ENCODE data around the gene ZNF578.
"Not testable (repeated sequence)": the region's sequence is repeated elsewhere in the genome, so short reads cannot be mapped to it uniquely, and the experiment has no call there.

The ZNF578 gene

DNA sequence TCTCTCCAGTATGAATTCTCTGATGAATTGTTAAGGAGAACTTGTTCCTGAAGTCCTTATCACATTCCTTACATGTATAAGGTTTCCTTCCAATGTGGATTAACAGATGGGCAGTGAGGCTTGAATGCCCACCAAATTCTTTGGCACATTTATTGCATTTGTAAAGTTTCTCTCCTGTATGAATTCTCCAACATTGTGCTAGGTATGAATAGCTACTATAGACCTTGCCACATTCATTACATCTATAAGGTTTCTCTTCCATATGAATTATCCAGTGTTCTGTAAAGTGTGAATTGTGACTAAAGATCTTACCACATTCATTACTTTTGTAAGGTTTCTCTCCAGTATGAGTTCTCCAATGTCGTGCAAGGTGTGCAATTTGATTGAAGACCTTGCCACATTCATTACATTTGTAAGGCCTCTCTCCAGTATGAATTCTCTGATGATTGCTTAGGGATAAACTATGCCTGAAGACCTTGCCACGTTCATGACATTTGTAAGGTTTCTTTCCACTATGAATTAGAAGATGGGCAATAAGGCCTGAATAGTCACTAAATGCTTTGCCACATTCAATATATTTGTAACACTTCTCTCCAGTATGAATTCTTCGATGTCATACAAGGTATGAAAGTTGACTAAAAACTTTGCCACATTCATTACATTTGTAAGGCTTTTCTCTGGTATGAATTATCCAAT, 20.4 kb downstream of the ZNF578 start:
- Histone ChIP-seq H3K9me3 (replicated peaks in 1 of 2; ENCODE audit: control insufficient read depth in 2 of 2, insufficient read depth in 1 of 2, low read depth in 1 of 2, low read length in 2 of 2) (peaks cover 27 to 82% of the 10 kb centered on the region in 2 donors), H3K4me2 (ENCODE audit: insufficient read depth, low read length, poor library complexity, severe bottlenecking) (no peak overlapping the region), H3K14ac (ENCODE audit: low read length) (no peak overlapping the region), H4K8ac (ENCODE audit: low read depth, low read length) (no peak overlapping the region), H3K4me3 (ENCODE audit: low read length in 2 of 2) (no peak overlapping the region), H2BK15ac (ENCODE audit: low read length) (no peak overlapping the region), H3K36me3 (replicated peaks in 1 of 2; ENCODE audit: control insufficient read depth in 2 of 2, insufficient read depth in 2 of 2, low read length in 2 of 2) (no peaks in the 10 kb centered on the region), H3K4me1 (ENCODE audit: control insufficient read depth in 2 of 2, insufficient read depth in 1 of 2, low read depth in 1 of 2, low read length in 2 of 2) (no peaks in the 10 kb centered on the region), H3K4ac (ENCODE audit: low read length) (no peak overlapping the region), H3K27ac (replicated peaks; ENCODE audit: low read length) (no peak overlapping the region), H3K79me1 (ENCODE audit: low read depth, low read length) (no peaks in the 10 kb centered on the region), H2AFZ (ENCODE audit: low read length) (no peak overlapping the region), H2BK5ac (ENCODE audit: low read length) (no peak overlapping the region), H3K23ac (ENCODE audit: low read depth, low read length, poor library complexity) (no peak overlapping the region), H3K9ac (ENCODE audit: low read depth, low read length, poor library complexity) (no peak overlapping the region), H2BK120ac (ENCODE audit: low read depth, low read length) (no peak overlapping the region), H3K18ac (ENCODE audit: low read length) (no peak overlapping the region), H2BK12ac (ENCODE audit: low read length) (no peak overlapping the region), H4K91ac (ENCODE audit: low read depth, low read length, poor library complexity) (no peak overlapping the region), H2AK5ac (ENCODE audit: low read depth, low read length) (no peak overlapping the region), H3K27me3 (ENCODE audit: control insufficient read depth in 3 of 3, insufficient read depth in 3 of 3, low read depth in 1 of 3, low read length in 3 of 3) (no peaks in the 10 kb centered on the region)
- DNase-seq (ENCODE audit: low spot score), result no peak
- no CpG with 5 or more reads among the region's 3 CpGs for WGBS, 2 donors (ENCODE audit: extremely low coverage in 2 of 2, insufficient read length in 2 of 2, insufficient replicate concordance in 1 of 2)

DNA sequence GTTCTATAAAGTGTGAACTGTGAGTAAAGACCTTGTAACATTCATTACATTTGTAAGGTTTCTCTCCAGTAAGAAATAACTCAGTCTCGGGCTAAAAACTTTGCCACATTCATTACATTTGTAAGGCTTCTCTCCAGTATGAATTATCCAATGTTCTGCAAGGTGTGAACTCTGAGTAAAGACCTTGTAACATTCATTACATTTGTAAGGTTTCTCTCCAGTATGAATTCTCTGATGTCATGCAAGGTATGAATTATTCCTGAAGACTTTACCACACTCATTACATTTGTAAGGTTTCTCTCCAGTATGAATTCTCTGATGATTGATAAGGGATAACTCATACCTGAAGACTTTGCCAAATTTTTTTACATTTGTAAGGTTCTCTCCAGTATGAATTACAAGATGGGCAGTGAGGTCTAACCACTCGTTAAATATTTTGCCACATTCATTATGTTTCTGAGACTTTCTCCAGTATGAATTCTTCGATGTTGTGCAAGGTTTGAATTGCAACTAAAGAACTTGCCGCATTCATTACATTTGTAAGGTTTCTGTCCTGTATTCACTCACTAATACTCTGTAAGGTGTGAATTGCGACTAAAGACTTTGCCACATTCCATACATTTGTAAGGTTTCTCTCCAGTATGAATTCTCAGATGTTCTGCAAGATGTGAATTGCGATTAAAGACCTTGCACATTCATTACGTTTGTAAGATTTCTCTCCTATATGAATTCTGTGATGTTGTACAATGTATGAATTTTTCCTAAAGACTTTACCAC, 21.2 kb downstream of the ZNF578 start:
- Histone ChIP-seq H3K4ac (ENCODE audit: low read length) (no peak overlapping the region), H3K27ac (replicated peaks; ENCODE audit: low read length) (no peak overlapping the region), H3K9me3 (replicated peaks in 1 of 2; ENCODE audit: control insufficient read depth in 2 of 2, insufficient read depth in 1 of 2, low read depth in 1 of 2, low read length in 2 of 2) (peaks cover 27 to 84% of the 10 kb centered on the region in 2 donors), H2BK12ac (ENCODE audit: low read length) (no peak overlapping the region), H3K23ac (ENCODE audit: low read depth, low read length, poor library complexity) (no peak overlapping the region), H2BK120ac (ENCODE audit: low read depth, low read length) (no peak overlapping the region), H3K36me3 (replicated peaks in 1 of 2; ENCODE audit: control insufficient read depth in 2 of 2, insufficient read depth in 2 of 2, low read length in 2 of 2) (no peaks in the 10 kb centered on the region), H3K4me3 (ENCODE audit: low read length in 2 of 2) (no peak overlapping the region), H4K8ac (ENCODE audit: low read depth, low read length) (no peak overlapping the region), H4K91ac (ENCODE audit: low read depth, low read length, poor library complexity) (no peak overlapping the region), H2BK15ac (ENCODE audit: low read length) (no peak overlapping the region), H3K4me1 (ENCODE audit: control insufficient read depth in 2 of 2, insufficient read depth in 1 of 2, low read depth in 1 of 2, low read length in 2 of 2) (no peaks in the 10 kb centered on the region), H3K9ac (ENCODE audit: low read depth, low read length, poor library complexity) (no peak overlapping the region), H3K79me1 (ENCODE audit: low read depth, low read length) (no peaks in the 10 kb centered on the region), H2AK5ac (ENCODE audit: low read depth, low read length) (no peak overlapping the region), H2AFZ (ENCODE audit: low read length) (no peak overlapping the region), H3K14ac (ENCODE audit: low read length) (no peak overlapping the region), H3K27me3 (ENCODE audit: control insufficient read depth in 3 of 3, insufficient read depth in 3 of 3, low read depth in 1 of 3, low read length in 3 of 3) (no peaks in the 10 kb centered on the region), H2BK5ac (ENCODE audit: low read length) (no peak overlapping the region), H3K18ac (ENCODE audit: low read length) (no peak overlapping the region), H3K4me2 (ENCODE audit: insufficient read depth, low read length, poor library complexity, severe bottlenecking) (no peak overlapping the region)
- WGBS, 2 donors (ENCODE audit: extremely low coverage in 2 of 2, insufficient read length in 2 of 2, insufficient replicate concordance in 1 of 2), result no CpG with 5 or more reads among the region's 7 CpGs
- DNase-seq (ENCODE audit: low spot score), result no peak

DNA sequence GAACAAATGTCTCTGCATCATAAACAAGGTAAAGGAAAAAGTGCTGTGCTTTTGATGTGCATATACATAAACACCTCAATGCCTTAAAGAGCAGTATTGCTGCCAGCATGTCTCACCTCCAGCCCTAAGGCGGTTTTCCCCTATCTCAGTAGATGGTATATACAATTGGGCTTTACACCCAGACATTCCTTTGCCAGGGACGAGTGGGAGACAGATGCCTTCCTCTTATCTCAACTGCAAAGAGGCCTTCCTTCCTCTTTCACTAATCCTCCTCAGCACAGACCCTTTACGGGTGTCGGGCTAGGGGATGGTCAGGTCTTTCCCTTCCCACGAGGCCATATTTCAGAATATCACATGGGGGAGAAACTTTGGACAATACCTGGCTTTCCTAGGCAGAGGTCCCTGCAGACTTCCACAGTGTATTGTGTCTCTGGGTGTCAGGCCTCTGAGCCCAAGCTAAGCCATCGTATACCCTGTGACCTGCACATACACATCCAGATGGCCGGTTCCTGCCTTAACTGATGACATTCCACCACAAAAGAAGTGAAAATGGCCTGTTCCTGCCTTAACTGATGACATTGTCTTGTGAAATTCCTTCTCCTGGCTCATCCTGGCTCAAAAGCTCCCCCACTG, 30.9 kb downstream of the ZNF578 start:
- H2AK5ac ChIP-seq (ENCODE audit: low read depth, low read length); H3K14ac ChIP-seq (ENCODE audit: low read length); H3K79me1 ChIP-seq (ENCODE audit: low read depth, low read length); H3K4ac ChIP-seq (ENCODE audit: low read length); H3K9me3 ChIP-seq (replicated peaks in 1 of 2; ENCODE audit: control insufficient read depth in 2 of 2, insufficient read depth in 1 of 2, low read depth in 1 of 2, low read length in 2 of 2); H3K4me3 ChIP-seq (ENCODE audit: low read length in 2 of 2); H4K8ac ChIP-seq (ENCODE audit: low read depth, low read length); H3K23ac ChIP-seq (ENCODE audit: low read depth, low read length, poor library complexity); H3K4me2 ChIP-seq (ENCODE audit: insufficient read depth, low read length, poor library complexity, severe bottlenecking); H3K27ac ChIP-seq (replicated peaks; ENCODE audit: low read length); H3K4me1 ChIP-seq (ENCODE audit: control insufficient read depth in 2 of 2, insufficient read depth in 1 of 2, low read depth in 1 of 2, low read length in 2 of 2); H3K18ac ChIP-seq (ENCODE audit: low read length); H2AFZ ChIP-seq (ENCODE audit: low read length); H2BK12ac ChIP-seq (ENCODE audit: low read length); H3K27me3 ChIP-seq (ENCODE audit: control insufficient read depth in 3 of 3, insufficient read depth in 3 of 3, low read depth in 1 of 3, low read length in 3 of 3); H2BK5ac ChIP-seq (ENCODE audit: low read length); H3K9ac ChIP-seq (ENCODE audit: low read depth, low read length, poor library complexity); H2BK120ac ChIP-seq (ENCODE audit: low read depth, low read length); H2BK15ac ChIP-seq (ENCODE audit: low read length); H3K36me3 ChIP-seq (replicated peaks in 1 of 2; ENCODE audit: control insufficient read depth in 2 of 2, insufficient read depth in 2 of 2, low read length in 2 of 2); DNase-seq (ENCODE audit: low spot score); H4K91ac ChIP-seq (ENCODE audit: low read depth, low read length, poor library complexity): not testable (repeated sequence)
- WGBS, 2 donors (ENCODE audit: extremely low coverage in 2 of 2, insufficient read length in 2 of 2, insufficient replicate concordance in 1 of 2), result no CpG with 5 or more reads among the region's 7 CpGs

DNA sequence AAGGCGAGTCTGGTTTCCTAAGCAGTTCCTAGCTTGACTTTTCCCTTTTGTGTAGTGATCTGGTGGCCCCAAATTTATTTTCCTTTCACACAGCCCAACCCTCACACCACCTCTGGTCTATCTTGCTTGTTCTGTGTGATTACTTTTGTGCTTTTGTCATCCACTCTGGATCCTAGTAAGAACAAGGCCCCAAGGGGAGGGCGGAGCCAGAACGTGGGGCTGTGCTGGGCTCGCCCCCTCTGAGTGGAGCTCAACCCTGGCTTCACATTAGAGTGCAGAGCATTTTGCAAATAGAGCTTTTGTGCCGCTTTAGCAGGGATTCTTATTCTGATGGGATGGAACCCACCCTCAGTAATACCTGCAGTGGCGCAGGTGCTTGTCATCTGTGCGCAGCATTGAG, 31.7 kb downstream of the ZNF578 start:
- H4K91ac ChIP-seq (ENCODE audit: low read depth, low read length, poor library complexity); H3K4me1 ChIP-seq (ENCODE audit: control insufficient read depth in 2 of 2, insufficient read depth in 1 of 2, low read depth in 1 of 2, low read length in 2 of 2); H2BK5ac ChIP-seq (ENCODE audit: low read length); H3K23ac ChIP-seq (ENCODE audit: low read depth, low read length, poor library complexity); H3K27me3 ChIP-seq (ENCODE audit: control insufficient read depth in 3 of 3, insufficient read depth in 3 of 3, low read depth in 1 of 3, low read length in 3 of 3); H2AK5ac ChIP-seq (ENCODE audit: low read depth, low read length); H3K14ac ChIP-seq (ENCODE audit: low read length); H3K27ac ChIP-seq (replicated peaks; ENCODE audit: low read length); H3K36me3 ChIP-seq (replicated peaks in 1 of 2; ENCODE audit: control insufficient read depth in 2 of 2, insufficient read depth in 2 of 2, low read length in 2 of 2); H3K79me1 ChIP-seq (ENCODE audit: low read depth, low read length); H3K4me2 ChIP-seq (ENCODE audit: insufficient read depth, low read length, poor library complexity, severe bottlenecking); H3K4me3 ChIP-seq (ENCODE audit: low read length in 2 of 2); H3K18ac ChIP-seq (ENCODE audit: low read length); H3K9me3 ChIP-seq (replicated peaks in 1 of 2; ENCODE audit: control insufficient read depth in 2 of 2, insufficient read depth in 1 of 2, low read depth in 1 of 2, low read length in 2 of 2); H2BK15ac ChIP-seq (ENCODE audit: low read length); H2BK12ac ChIP-seq (ENCODE audit: low read length); DNase-seq (ENCODE audit: low spot score); H4K8ac ChIP-seq (ENCODE audit: low read depth, low read length); H3K9ac ChIP-seq (ENCODE audit: low read depth, low read length, poor library complexity); H3K4ac ChIP-seq (ENCODE audit: low read length); H2BK120ac ChIP-seq (ENCODE audit: low read depth, low read length); H2AFZ ChIP-seq (ENCODE audit: low read length): not testable (repeated sequence)
- WGBS, 2 donors (ENCODE audit: extremely low coverage in 2 of 2, insufficient read length in 2 of 2, insufficient replicate concordance in 1 of 2), result no CpG with 5 or more reads among the region's 7 CpGs

Data from neuronal stem cell (in vitro differentiated cells).